ENCODE measurements around the gene CAV1. TPM values are rescaled to one million over a fixed set of nuclear protein-coding genes. Genes with fewer than 3 reads are reported as not detected.

Gene CAV1
- total and polyA plus RNA-seq, 2 of the 13 experiments (the other 11 are each of a cell fraction or from before 2014, with no cell fraction given): 0.40 TPM; not detected in 1

GRCh38 chr7:116517626-116518025, 7.2 kb upstream of the CAV1 start:
- POLR2A ChIA-PET: no interaction called here
- Histone ChIP-seq H3K4me1 (ENCODE audit: insufficient read depth, low read length) (peaks cover 4% of the 10 kb centered on the region), H3K4me3 (replicated peaks in 1 of 3; ENCODE audit: insufficient read depth in 1 of 3, low read depth in 2 of 3, low read length in 3 of 3) (no peak overlapping the region), H3K27ac (ENCODE audit: extremely low read length, insufficient read depth, low read length) (no peak overlapping the region), H3K4me2 (ENCODE audit: low read depth, low read length) (no peak overlapping the region), H3K9me3 (ENCODE audit: low read length) (no peaks in the 10 kb centered on the region), H4K20me1 (ENCODE audit: insufficient read depth, low read length) (no peaks in the 10 kb centered on the region), H3K36me3 (replicated peaks in 1 of 2; ENCODE audit: control insufficient read depth in 1 of 2, insufficient read depth in 2 of 2, low read length in 2 of 2) (no peaks in the 10 kb centered on the region), H3K27me3 (ENCODE audit: control insufficient read depth in 1 of 2, insufficient read depth in 2 of 2, low read length in 2 of 2) (peaks cover 0 to 7% of the 10 kb centered on the region in 2 experiments; a peak in 2 of 5 replicates), H3K9ac (ENCODE audit: insufficient read depth, low read depth, low read length) (no peak overlapping the region), H3K79me2 (ENCODE audit: insufficient read depth, low read length) (no peaks in the 10 kb centered on the region), H2AFZ (ENCODE audit: low read length) (no peak overlapping the region)
- CTCF ChIA-PET (ENCODE audit: low intra/inter-chr PET ratio, low total read pairs): no interaction called here
- TF ChIP-seq E2F2 (CRISPR knock-in tag; IDR thresholded peaks at IDR 0.05; ENCODE audit: borderline replicate concordance): no peak
- no peak for TF ChIP-seq SIX4 (CRISPR knock-in tag; IDR thresholded peaks at IDR 0.05)
- TF ChIP-seq SALL1 (CRISPR knock-in tag; IDR thresholded peaks at IDR 0.05): no peak
- TF ChIP-seq, protein P1, sequence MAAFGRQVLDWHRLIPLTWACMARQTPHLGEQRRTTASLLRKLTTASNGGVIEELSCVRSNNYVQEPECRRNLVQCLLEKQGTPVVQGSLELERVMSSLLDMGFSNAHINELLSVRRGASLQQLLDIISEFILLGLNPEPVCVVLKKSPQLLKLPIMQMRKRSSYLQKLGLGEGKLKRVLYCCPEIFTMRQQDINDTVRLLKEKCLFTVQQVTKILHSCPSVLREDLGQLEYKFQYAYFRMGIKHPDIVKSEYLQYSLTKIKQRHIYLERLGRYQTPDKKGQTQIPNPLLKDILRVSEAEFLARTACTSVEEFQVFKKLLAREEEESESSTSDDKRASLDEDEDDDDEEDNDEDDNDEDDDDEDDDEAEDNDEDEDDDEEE (CRISPR knock-in tag; IDR thresholded peaks at IDR 0.05): no peak
- no peak for TF ChIP-seq ZBTB33 (CRISPR knock-in tag; IDR thresholded peaks at IDR 0.05)
- no peak for DNase-seq (ENCODE audit: low spot score)
- no peak for FAIRE-seq
- in situ Hi-C loops (cut with HindIII; ENCODE audit: extremely low pct_ligation_motif_present, low pct_unique_long_range_greater_than_20kb) (no loop called here), intact Hi-C loops (cut with micrococcal nuclease; ENCODE audit: unreplicated experiment) (no loop called here)
- BruUV-seq (replicated peaks): no TSS peak
- 0% methylated on average over 1 of the region's 1 CpG for WGBS (ENCODE audit: low lambda C conversion rate)
- no peak for ATAC-seq

Data from HepG2 (cell line).